ENCODE data around the gene ATP11A.
A peak's percentile ranks its signal among the peaks of the same experiment; 100 is the strongest.
"Not testable (repeated sequence)": the region's sequence is repeated elsewhere in the genome, so short reads cannot be mapped to it uniquely, and the experiment has no call there.

ATP11A gene

DNA sequence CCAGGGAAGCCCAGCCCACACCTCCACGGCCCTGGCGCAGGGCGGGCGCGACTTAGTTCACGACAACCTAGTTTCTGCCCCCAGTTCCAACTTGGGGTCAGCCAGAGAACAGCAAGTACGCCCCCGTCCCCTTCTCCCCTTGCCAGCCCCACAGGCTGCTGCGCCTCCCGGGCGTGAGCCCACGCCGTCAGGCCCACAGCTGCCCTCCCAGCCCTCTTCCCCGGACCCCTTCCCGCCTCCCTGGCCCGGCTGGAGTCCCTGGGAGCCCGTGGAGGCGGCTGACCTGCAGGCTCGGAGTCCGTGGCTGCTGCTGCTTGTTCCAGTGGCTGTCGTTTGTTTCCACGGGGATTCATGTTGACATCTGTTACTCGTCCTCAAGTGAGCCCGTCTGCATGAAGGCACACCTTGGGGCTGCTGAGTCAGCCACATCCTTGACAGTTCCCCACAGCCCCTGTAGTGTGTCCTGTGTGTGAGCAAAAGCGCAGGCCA, 86.0 kb downstream of the ATP11A start:
- no peak for DNase-seq (ENCODE audit: low spot score)

DNA sequence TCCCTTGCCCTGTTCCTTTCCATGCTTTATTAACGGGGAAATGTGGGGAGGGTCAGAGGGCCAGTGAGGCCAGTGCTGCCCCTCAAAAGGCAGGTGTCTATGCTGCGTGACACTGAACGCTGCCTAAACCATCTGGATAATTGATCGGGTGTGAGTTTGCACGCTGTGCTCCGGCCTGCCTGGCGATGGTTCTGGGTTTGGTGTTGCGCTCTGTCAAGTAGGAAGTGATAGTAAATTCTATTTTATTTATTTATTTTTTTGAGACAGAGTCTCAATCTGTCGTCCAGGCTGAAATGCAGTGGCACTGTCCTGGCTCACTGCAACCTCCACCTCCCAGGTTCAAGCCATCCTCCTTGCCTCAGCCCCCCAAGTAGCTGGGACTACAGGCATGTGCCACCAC, 86.5 kb downstream of the ATP11A start:
- no peak for DNase-seq (ENCODE audit: low spot score)

DNA sequence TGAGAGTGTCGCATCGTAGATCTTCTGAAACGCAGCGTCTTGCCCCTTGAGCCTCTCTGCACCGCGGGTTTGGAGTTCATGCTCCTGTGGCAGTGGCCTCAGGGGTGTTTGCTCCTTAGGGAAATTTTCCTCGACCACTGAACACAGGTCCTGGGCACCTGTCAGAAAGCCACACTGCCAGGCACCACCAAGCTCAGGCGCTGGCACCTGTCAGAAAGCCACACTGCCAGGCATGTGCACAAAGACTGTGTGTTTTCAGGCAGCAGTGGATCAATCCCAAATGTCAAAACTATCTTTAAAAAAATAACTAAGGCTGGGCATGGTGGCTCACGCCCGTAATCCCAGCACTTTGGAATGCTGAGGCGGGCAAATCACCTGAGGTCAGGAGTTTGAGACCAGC, 87.1 kb downstream of the ATP11A start:
- no peak for DNase-seq (ENCODE audit: low spot score)

DNA sequence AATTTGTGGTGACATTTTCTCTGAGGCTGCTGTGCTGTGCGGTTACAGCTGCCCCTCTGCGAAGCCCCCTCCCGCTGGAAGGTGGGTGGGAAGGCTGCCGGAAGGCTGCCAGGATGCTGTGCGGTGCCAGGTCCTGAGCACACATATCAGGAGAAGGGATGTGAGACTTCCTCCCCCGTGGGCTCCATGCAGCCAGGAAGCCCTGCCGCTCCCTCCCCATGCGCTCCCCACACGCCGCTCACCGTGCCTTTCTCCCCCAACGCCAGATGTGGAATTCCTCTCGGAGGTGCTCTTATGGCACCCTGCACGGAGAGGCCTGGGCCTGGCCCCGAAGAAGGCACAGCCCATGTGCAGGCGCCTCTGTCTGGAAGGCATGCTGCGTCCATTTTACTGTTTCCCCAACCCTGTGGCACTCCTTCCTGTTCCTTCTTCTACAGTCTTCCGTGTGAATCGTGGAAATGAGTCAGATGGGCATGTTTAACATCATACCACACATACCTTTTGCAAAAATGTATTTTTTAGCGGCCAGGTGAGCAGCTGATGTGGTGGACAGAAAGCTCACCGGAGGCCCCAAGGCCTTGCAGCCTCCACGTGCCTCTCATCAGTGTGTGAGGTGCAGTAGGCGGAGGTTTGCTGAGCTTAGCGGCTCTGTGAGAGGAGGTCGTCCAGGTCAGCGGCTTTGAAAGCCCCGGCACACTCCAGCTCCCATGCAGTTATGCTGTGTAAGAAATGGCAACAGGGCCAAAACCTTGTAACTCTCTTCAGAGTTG, 88.0 kb downstream of the ATP11A start:
- no peak for DNase-seq (ENCODE audit: low spot score)

DNA sequence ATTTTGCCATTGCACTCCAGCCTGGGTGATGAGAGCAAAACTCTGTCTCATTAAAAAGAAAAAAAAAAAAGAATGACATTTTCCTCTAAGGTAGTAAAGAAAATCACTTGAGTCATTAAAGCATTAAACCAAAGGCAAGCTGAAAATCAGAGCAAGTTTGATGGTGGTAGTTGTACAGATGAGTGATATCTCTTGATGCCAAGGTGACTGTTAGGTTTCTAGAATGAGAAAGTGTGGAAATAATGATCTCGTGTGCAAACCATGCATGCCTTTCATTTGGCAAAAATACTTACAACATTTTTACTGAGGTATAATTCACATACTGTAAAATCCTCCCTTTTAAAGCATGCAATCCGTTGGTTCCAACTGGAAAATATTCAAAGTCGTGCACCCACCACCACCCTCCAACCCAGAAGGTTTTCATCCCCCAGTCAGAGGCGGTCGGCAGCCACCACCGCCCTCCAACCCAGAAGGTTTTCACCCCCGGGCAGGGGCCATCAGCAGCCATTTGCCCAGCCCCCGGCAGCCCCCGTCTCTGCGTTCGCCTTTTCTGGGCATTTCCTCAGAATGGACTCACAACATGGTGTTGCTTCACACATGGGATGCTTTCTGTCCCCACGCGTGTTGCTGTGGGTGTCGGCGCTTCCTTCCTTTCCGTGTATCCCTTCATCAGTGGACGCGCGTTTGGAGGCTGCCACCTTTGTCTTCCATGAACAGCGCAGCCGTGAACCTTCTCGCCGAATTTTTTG, 90.2 kb downstream of the ATP11A start:
- no peak for DNase-seq (ENCODE audit: low spot score)

DNA sequence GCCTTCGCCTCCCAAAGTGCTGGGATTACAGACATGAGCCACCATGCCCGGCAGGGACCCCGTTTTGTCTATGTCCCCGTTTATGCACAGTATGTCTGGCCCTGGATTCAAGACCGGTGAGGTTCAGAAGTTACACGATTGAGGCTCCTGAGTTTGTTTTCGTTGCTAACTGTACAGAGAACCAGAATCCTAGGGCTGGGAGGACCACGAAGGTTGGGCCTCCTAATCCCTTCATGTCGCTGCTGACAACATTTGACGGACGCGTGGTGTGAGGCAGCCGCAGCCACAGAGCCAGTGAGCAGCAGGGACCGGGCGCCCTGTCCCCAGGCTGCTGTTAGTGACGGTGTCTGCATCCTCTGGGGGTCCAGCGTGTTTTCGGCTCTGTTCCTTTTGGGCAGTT, 91.4 kb downstream of the ATP11A start:
- no peak for DNase-seq (ENCODE audit: low spot score)

DNA sequence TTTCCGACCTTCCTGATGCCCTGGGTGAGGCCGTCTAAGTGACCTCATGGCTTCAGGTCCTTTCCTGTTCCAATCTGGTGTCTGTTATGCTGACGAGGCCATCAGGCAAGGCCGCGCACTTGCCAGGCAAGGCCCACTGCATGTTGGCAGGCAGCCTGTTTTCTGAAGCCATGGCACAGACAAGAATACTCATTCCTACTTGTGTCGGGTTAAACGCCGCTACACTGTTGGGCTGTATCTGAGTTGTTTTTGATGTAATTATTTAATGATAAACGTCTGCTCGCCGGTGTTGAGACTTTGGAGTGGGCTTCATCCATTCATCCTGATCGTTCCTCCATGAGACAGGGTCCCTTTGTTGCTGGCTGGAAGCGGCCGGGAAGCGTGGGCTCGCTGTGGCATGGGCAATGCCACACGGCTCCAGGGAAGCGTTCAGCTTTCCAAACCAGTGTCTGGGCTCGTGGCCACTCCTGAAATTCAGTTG, 92.1 kb downstream of the ATP11A start:
- peak; percentile 86 for DNase-seq (ENCODE audit: low spot score)

DNA sequence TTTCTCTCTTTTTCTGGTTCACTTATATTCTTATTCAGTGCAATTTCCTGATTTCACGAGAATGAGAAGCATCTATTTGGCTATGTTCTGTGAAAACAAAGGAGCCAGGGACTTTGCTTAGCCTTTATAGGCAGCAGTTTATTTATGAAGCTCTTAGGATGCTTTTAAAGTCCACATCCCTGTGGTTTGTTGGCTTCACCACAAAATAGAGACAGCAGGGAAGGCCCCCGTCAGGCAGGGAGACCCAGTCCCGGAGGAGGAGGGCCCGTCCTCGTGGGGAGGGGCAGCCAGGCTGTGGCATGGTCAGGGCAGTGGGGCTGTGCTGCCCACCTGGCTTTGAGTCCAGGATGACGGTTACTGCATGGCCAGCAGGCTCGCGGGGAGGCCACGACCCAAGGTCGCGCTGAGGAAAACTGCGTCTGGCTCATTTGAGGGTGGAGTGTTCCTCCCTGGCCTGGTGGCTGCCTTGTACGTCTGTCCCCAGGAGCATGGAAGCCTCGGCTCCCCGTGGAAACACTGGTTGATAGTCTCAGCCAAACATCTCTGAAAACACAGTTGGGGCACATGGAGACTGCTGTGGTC, 92.7 kb downstream of the ATP11A start:
- no peak for DNase-seq (ENCODE audit: low spot score)

DNA sequence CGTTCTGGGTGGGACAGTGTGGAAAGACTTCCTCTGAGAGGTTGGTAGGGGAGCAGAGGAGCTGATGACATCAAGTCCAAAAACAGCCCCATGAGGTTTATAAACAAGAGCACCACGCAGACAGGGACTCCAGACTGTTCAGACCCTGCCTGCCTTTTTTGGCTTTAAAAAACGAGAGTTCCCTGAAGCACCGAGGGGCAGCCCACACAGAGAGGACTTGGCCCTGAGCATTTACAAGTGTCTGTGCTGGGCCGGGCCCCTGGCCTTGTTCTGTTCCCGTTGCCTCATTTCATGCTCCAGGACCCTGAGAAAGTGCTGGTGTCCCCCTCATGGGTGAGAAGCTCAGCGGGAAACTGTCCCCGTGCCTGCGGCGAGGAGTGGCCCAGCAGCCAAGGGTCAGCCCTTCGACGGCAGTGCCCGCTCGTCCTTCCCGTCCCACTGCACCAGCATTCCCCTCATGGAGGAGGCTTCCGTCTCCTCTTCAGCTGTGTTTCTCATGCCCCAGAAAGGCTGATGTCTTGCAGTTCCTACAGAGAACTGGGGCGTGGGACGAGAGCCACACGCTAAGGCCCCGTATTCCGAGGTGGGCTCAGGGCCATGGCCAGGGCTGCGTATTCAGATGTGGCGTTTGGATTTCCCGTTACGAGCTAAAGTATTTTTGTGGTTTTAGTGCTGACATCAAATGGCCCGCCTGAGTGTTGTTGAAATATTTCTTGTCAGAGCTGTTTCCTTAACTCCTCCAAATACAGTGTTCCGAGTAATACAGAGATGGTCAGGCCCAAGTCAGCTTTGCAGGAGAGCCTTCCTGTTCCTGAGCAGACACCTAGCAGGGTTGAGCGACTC, 93.5 kb downstream of the ATP11A start:
- no peak for DNase-seq (ENCODE audit: low spot score)

DNA sequence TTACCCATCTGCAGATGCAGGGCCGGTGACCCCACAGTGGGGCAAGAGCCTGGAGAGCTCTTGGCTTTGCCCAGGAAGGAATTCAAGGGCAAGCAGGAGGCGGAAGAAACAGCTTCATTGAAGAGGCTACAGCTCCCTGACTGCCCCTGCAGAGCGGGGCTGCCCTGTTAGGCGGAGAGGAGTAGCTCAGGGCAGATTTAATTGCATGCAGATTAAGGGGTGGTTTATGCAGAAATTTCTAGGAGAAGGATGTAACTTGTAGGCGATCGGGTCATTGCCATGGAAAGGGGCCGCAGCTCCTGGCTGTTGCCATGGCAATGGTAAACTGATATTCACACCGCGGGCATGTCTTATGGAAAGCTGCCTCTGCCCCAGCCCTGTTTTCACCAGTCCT, 94.1 kb downstream of the ATP11A start:
- no peak for DNase-seq (ENCODE audit: low spot score)

DNA sequence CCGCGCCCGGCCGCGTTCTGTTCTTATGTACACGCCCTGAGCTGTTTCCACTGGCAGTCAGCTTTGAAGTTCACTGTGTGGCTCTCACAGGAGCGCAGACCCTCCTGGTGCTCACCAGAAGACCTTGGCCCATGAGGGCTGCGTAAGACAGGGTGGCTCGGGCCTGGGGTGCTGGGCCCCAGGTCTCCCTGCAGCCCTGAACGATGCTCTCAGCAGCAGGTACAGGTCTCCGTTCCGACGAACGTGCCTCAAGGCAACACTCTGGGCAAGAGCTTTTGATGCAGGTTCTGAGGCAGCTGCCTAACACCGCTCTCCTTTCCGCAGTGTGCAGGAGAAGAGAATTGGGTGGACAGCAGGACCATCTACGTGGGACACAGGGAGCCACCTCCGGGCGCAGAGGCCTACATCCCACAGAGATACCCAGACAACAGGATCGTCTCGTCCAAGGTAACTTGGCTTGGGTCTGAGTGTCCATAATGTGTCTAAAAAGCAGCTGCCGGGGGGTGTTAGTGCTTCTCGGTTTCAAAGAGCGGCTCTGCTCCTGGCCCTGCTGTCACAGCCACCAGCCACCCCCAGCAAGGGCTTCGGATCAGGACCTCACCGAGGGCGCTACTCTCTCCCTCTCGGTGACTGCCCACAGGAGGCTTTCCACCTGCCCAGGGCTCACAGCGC, 95.1 kb downstream of the ATP11A start:
- DNase-seq (ENCODE audit: low spot score) = no peak

DNA sequence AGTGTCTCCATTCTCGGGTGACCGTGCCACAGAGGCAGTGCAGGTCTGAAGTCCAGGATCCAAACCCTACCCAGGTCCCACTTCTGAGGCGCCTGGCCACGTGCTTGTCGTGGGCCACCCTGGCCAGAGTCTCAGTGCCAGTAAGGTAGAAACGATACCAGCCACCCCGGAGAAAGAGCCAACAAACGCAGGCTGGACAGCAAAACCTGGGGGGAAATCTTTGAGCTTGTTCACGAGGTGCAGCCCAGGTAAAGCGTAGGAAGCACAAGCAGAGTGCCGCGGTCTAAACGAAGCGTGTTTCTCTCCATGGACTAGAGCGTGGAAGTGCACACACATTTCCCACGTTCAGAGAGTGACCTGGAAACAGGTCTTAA, 95.6 kb downstream of the ATP11A start:
- no peak for DNase-seq (ENCODE audit: low spot score)

DNA sequence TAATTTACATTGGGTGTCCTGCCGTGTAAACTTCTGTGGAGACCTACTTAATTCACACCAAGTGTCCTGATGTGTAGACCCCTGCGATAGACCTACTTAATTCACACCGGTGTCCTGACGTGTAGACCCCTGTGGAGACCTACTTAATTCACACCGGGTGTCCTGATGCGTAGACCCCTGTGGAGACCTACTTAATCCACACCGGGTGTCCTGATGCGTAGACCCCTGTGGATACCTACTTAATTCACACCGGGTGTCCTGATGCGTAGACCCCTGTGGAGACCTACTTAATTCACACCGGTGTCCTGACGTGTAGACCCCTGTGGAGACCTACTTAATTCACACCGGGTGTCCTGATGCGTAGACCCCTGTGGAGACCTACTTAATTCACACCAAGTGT, 97.0 kb downstream of the ATP11A start:
- DNase-seq (ENCODE audit: low spot score) = not testable (repeated sequence)

DNA sequence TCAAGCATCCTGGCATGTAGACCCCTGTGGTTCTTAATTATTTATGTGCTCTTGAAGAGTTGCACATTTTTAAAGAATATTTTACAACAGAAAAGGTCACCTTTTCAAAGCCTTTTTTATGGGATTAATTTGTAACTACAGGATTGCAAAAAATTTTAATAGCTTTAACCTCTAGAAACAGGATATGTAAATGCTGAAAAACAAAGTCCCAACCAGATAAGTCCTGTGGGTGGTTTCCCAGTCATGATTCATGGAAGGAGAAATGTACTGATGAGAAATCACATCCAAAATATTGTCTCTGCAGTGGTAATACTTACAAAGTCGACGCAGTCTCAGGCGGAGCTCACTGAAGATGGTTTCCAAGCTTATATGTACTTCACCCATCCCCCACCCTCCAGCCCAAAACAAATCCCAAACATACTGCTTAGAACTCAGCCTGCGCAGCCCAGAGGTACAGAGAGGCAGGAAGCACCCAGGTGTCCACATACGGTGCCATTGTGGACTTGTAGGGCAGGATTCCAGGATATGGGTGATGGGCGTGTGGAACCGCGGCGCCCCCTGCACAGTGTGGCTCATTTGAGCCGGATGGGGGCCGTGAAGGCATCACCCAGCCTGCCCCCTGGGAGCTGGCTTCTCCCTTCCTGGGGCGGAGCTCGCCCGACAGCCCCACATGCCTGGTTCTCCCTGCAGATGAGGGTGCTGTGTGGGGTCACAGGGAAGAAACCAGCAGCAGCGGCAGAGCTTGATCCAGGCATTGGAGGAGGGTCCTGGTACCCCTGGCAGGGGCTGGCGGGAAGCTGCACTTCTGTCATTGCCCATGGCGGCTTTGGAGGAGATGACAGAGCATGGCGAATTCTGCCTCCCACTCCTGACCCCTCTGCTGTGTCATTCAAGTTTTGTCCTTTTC, 101.2 kb downstream of the ATP11A start:
- no peak for DNase-seq (ENCODE audit: low spot score)

DNA sequence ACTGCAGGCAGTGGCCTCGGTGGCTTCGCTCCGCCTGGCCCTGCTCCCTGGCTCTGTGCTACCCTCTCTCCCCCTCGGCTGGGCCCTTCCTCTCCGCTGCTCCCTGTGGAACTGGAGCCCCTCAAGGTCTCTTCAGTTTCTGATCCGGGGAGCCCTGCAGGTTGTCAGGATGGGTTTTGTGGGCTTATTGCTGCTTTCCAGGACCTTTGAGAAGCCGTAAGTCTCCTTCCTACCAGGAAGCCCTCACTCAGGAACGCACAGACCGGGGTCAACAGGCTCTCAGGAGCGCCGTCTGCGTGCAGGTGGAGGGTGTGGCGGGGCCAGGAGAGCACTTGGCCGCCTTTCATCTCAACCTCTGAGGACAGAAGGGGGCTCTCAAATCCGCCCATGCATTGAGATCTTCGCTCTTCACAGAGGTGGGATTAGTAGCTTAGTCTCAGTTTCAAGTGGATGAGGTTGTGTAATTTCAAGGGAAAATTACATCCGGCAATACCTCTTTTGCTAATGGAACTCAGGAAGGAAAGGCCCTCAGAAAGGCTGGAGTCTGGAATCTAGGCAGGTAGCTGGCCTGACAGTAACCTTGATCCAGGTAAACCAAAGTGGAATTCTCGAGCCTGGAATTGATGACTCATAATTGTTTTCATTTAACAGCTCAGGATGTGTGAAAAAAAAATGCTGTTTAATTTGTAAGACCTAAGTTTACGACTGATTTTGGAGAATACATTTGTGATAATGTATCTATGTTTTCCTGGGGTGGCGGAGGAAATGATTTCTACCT, 102.0 kb downstream of the ATP11A start:
- no peak for DNase-seq (ENCODE audit: low spot score)

DNA sequence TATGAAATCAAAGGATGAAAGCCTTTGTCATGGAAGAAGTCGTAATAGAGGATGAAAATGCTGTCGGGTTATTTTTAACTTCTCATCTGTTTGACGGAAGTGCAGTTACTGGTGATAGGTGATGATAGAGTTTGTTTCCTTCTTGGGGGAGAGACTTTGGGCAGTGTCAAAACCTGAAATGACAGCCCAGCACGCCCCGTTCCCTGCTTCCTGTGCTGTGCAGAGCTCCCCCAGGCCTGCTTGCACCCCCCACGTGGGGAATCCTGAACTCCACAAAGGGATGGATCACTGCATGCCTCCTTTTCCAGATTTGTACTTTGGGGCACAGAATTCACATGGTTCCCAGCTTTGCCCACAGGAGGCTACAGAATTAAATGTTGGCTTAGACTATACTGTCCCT, 102.7 kb downstream of the ATP11A start:
- DNase-seq (ENCODE audit: low spot score) = no peak

DNA sequence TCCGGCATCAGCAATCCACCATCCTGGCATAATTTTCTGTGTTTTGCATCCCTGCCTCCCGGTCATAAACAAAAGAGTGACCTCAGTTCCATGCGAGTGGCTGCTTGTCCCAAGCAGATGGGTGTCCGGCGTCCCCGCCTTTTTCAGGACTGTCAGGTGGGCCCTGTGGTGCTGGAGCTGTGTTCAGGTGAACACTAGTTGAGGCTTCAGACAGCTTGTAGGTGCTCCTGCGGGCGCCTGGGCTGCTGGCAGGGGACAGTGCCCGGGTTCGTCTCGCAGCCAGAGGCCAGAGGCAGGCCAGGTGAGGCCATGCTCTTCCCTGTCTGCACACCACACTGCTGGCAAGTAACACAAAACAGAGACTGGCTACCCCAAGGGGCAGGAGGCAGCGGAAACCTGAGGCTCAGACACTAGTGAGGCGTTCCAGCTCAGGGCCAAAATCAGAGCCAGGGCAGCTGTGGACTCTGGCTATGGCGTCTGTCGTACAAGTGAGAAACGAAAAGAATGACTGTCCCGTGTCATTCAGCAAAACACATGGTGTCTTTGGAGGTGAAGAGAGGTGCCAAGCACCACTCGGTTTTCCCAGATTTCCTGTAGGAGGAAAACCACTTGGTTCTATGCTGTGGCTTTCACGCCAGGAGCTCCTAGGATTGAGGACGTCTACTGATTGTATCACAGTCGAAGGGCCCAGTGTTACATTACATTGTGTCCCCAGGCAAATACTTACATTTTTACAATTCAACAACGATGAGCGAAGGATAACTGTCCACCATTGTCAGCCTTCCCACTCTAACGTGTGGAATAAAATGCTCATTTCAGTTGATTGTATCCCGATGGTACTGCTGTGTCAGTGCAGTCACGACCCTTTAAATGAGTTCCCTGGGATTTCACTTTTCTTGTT, 104.0 kb downstream of the ATP11A start:
- no peak for DNase-seq (ENCODE audit: low spot score)

DNA sequence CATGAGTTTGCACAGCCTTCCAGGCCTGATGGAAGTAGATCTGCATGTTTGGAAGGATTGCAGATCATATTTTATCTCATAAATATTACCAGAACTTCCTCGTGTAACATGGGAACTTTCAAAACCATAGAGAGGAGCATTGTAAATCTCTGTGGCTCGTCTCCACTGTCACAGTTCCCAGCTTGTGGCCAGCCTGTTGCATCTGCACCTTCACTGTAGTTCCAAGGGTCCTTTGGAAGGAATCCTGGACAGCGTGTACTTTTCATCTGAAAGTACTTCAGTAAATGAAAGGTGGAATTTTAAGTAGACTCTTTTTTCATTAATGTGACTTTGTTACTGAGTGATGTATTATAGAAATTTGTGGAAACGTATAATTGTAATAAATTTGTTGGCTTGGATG, 105.4 kb downstream of the ATP11A start:
- no peak for DNase-seq (ENCODE audit: low spot score)

Measured in Ammon's horn (tissue), 1 donor.